ENCODE data around the gene TTC19.

GRCh38 chr17:16044487-16044886, 44.9 kb downstream of the TTC19 start:
- TF ChIP-seq, protein P1, sequence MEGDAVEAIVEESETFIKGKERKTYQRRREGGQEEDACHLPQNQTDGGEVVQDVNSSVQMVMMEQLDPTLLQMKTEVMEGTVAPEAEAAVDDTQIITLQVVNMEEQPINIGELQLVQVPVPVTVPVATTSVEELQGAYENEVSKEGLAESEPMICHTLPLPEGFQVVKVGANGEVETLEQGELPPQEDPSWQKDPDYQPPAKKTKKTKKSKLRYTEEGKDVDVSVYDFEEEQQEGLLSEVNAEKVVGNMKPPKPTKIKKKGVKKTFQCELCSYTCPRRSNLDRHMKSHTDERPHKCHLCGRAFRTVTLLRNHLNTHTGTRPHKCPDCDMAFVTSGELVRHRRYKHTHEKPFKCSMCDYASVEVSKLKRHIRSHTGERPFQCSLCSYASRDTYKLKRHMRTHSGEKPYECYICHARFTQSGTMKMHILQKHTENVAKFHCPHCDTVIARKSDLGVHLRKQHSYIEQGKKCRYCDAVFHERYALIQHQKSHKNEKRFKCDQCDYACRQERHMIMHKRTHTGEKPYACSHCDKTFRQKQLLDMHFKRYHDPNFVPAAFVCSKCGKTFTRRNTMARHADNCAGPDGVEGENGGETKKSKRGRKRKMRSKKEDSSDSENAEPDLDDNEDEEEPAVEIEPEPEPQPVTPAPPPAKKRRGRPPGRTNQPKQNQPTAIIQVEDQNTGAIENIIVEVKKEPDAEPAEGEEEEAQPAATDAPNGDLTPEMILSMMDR (IDR thresholded peaks at IDR 0.05; ENCODE audit: insufficient read depth, low read depth, low read length) = no peak
- no peak for TF ChIP-seq EZH2 (IDR thresholded peaks at IDR 0.05; ENCODE audit: insufficient read depth, low read length)
